Right atrium auricular region (tissue), 2 donors: ENCODE measurements around the gene CCDC30. TPM values are rescaled to one million over a fixed set of nuclear protein-coding genes. Genes with fewer than 3 reads are reported as not detected.
"Not testable (repeated sequence)": the region's sequence is repeated elsewhere in the genome, so short reads cannot be mapped to it uniquely, and the experiment has no call there.

Experiments used
- DNase-seq: peaks from one replicate; pipeline ENCODE4 v3.0.0-alpha.2; 2019; ENCODE audit warnings: low spot score
- H3K27ac ChIP-seq, 2 donors: fragments of 200-600 bp; sonication (generic); 1 replicate in 1 of 2; 2 replicates in 1 of 2; pipeline ENCODE4 v1.5.1; 2016 to 2019
- H3K27me3 ChIP-seq, 2 donors: fragments of 200-600 bp; sonication (generic); one replicate each; pipeline versions ENCODE4 v1.5.1 to v1.6.0; 2017 to 2019
- H3K36me3 ChIP-seq: fragments of 200-600 bp; sonication (generic); one replicate; pipeline ENCODE4 v1.5.1; 2016
- H3K4me1 ChIP-seq, 2 donors: fragments of 200-600 bp; sonication (generic); one replicate each; pipeline versions ENCODE4 v1.5.1 to v1.6.0; 2017 to 2019
- H3K4me3 ChIP-seq, 2 donors: fragments of 200-600 bp; sonication (generic); 1 replicate in 1 of 2; 2 replicates in 1 of 2; pipeline ENCODE4 v1.5.1; 2017 to 2019; ENCODE audit warnings: mild to moderate bottlenecking in 1 of 2, moderate library complexity in 1 of 2
- H3K9me3 ChIP-seq, 2 donors: fragments of 200-600 bp; sonication (generic); one replicate each; pipeline ENCODE4 v1.5.1; 2019
- total RNA-seq, 2 donors: library from RNA; depleted of rRNA; stranded (reverse); fragments of >200 nt; gene quantifications; one replicate each; pipeline ENCODE4 v1.1.0, GENCODE V29; 2016
- TF ChIP-seq, protein P1 (sequence below), 2 donors: fragments of 200-600 bp; sonication (generic); IDR thresholded peaks; one replicate each; pipeline ENCODE4 v1.5.1; 2019; ENCODE audit warnings: antibody characterized with exemption in 2 of 2

CCDC30 gene
- total RNA-seq, 2 donors from 2014 or later = 0.47 to 0.63 TPM

- H3K27ac ChIP-seq, H3K36me3 ChIP-seq, H3K27me3 ChIP-seq, H3K4me1 ChIP-seq, DNase-seq, H3K4me3 ChIP-seq: not testable (repeated sequence)
- H3K9me3 ChIP-seq = peaks cover 0 to 30% of the 10 kb centered on the region in 2 donors
- TF ChIP-seq, protein P1, sequence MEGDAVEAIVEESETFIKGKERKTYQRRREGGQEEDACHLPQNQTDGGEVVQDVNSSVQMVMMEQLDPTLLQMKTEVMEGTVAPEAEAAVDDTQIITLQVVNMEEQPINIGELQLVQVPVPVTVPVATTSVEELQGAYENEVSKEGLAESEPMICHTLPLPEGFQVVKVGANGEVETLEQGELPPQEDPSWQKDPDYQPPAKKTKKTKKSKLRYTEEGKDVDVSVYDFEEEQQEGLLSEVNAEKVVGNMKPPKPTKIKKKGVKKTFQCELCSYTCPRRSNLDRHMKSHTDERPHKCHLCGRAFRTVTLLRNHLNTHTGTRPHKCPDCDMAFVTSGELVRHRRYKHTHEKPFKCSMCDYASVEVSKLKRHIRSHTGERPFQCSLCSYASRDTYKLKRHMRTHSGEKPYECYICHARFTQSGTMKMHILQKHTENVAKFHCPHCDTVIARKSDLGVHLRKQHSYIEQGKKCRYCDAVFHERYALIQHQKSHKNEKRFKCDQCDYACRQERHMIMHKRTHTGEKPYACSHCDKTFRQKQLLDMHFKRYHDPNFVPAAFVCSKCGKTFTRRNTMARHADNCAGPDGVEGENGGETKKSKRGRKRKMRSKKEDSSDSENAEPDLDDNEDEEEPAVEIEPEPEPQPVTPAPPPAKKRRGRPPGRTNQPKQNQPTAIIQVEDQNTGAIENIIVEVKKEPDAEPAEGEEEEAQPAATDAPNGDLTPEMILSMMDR (IDR thresholded peaks at IDR 0.05) = peak in 1 of 2 donors; percentile 29
Measured at GRCh38 chr1:42511581-42512155, 48.6 kb downstream of the CCDC30 start.

GRCh38 chr1:42518908-42519307 is 55.8 kb downstream of the CCDC30 start:
- no peak for DNase-seq
- Histone ChIP-seq H3K27me3 (no peaks in the 10 kb centered on the region), H3K27ac (no peak overlapping the region), H3K4me3 (no peak overlapping the region), H3K36me3 (no peaks in the 10 kb centered on the region), H3K4me1 (no peaks in the 10 kb centered on the region), H3K9me3 (peaks cover 7 to 41% of the 10 kb centered on the region in 2 donors)
- TF ChIP-seq, protein P1 (IDR thresholded peaks at IDR 0.05) = no peak

DNA sequence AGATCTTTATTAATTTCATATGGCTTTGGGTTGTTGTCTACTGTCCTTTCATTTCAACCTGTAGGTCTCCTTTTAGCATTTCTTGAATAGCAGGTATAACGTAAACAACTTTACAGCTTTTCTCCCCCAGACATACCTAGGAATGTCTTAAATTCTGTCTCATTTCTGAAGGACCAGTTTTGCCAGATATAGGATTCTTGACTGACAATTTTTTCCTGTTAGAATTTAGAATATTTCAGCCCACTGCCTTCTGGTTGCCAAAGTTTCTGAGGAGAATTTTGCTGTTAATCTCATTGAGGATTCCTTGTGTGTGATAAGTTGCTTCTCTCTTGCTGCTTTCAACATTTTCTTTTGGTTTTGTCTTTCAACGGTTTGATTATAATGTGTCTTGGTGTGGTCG is 60.1 kb downstream of the CCDC30 start:
- TF ChIP-seq, protein P1 (IDR thresholded peaks at IDR 0.05) = no peak
- no peak overlapping the region for H3K27ac ChIP-seq
- H3K27me3 ChIP-seq = no peaks in the 10 kb centered on the region
- H3K4me3 ChIP-seq = no peak overlapping the region
- H3K36me3 ChIP-seq = no peaks in the 10 kb centered on the region
- H3K9me3 ChIP-seq = peaks cover 7 to 32% of the 10 kb centered on the region in 2 donors
- DNase-seq = no peak
- H3K4me1 ChIP-seq = no peaks in the 10 kb centered on the region

DNA sequence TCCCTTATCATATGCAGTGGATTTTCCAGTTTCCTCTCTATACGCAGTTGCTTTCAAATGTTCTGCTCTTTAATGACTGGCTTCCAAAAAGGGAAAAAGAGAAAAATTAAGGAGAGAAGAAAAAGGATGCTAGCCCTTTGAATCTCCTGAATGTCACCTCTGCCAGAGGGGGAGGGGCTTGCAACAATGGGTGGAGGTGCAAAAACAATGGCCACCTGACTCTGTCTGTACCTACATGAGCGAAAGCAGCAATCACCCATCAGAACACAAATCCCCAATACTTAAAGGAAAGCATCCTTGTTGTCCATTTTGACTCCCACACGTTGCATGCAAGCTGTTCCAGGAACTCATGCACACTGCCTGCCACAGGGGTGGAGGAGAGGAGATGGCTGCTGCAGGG is 61.2 kb downstream of the CCDC30 start:
- TF ChIP-seq, protein P1 (IDR thresholded peaks at IDR 0.05) = no peak
- no peak overlapping the region for H3K27ac ChIP-seq
- no peaks in the 10 kb centered on the region for H3K36me3 ChIP-seq
- H3K4me3 ChIP-seq = no peak overlapping the region
- no peaks in the 10 kb centered on the region for H3K4me1 ChIP-seq
- peaks cover 2 to 21% of the 10 kb centered on the region in 2 donors for H3K9me3 ChIP-seq
- DNase-seq = no peak
- H3K27me3 ChIP-seq = no peaks in the 10 kb centered on the region

GRCh38 chr1:42529724-42530181 is 66.7 kb downstream of the CCDC30 start:
- Histone ChIP-seq H3K27ac (no peak overlapping the region), H3K27me3 (no peaks in the 10 kb centered on the region), H3K9me3 (no peaks in the 10 kb centered on the region), H3K4me3 (no peak overlapping the region), H3K36me3 (no peaks in the 10 kb centered on the region), H3K4me1 (no peaks in the 10 kb centered on the region)
- no peak for DNase-seq
- TF ChIP-seq, protein P1 (IDR thresholded peaks at IDR 0.05) = no peak

- no peak for DNase-seq
- no peak overlapping the region for H3K27ac ChIP-seq
- TF ChIP-seq, protein P1 (IDR thresholded peaks at IDR 0.05) = no peak
- no peaks in the 10 kb centered on the region for H3K4me1 ChIP-seq
- peaks cover 0 to under 1% of the 10 kb centered on the region in 2 donors for H3K9me3 ChIP-seq
- H3K4me3 ChIP-seq = no peak overlapping the region
- no peaks in the 10 kb centered on the region for H3K27me3 ChIP-seq
- H3K36me3 ChIP-seq = no peaks in the 10 kb centered on the region
Measured at GRCh38 chr1:42531043-42531442, 68.0 kb downstream of the CCDC30 start.
